Psoas muscle (tissue), 8 donors: Measurements from ENCODE around the gene SMARCB1. TPM values are rescaled to one million over a fixed set of nuclear protein-coding genes. Genes with fewer than 3 reads are reported as not detected.
A peak's percentile ranks its signal among the peaks of the same experiment; 100 is the strongest.

ENCODE experiments used
- ATAC-seq, 4 donors: fragments of 200-7000 bp; cut with Tn5 transposase; one replicate each; pipeline ENCODE4 v1.9.1; 2020; ENCODE audit warnings: moderate library complexity in 3 of 4, mild to moderate bottlenecking in 2 of 4
- DNase-seq, 2 donors: peaks; one replicate each; pipeline ENCODE4 v3.0.0-alpha.2; 2020
- H3K27ac ChIP-seq: fragments of 200-600 bp; one replicate; pipeline ENCODE4 v1.8.0; 2022
- H3K27me3 ChIP-seq, 3 donors: fragments of 200-600 bp in 1 of 3; one replicate each; pipeline versions ENCODE4 v1.6.1 to v1.8.0; 2013 to 2022; ENCODE audit warnings: low read length in 2 of 3, mild to moderate bottlenecking in 2 of 3, moderate library complexity in 1 of 3; ENCODE audit not compliant: insufficient read depth in 3 of 3
- H3K36me3 ChIP-seq, 2 donors: fragments of 200-600 bp in 1 of 2; one replicate each; pipeline versions ENCODE4 v1.6.1 to v1.8.0; 2013 to 2022; ENCODE audit warnings: low read depth in 1 of 2, mild to moderate bottlenecking in 1 of 2, moderate library complexity in 1 of 2; ENCODE audit not compliant: insufficient read depth in 1 of 2
- H3K4me1 ChIP-seq: fragments of 200-600 bp; one replicate; pipeline ENCODE4 v1.8.0; 2022
- H3K4me3 ChIP-seq: fragments of 200-600 bp; one replicate; pipeline ENCODE4 v1.8.0; 2022; ENCODE audit warnings: mild to moderate bottlenecking
- H3K9me3 ChIP-seq: fragments of 200-600 bp; one replicate; pipeline ENCODE4 v1.8.0; 2022
- CTCF ChIP-seq: fragments of 200-600 bp; IDR thresholded peaks from one replicate; pipeline ENCODE4 v1.8.0; 2022; ENCODE audit warnings: antibody characterized with exemption
- WGBS, 3 donors: extraction: QIAGEN DNeasy Blood & Tissue Kit; methylation state at CpG; one replicate each; pipeline versions ENCODE4 v1.1.6 to v1.1.7; 2013; 5-methylcytosine and 5-hydroxymethylcytosine counted together
- intact Hi-C, 2 donors: fragments of 100-400 bp; cut with DNase I; formaldehyde crosslinking; loops; one replicate each; pipeline versions ENCODE4 v1.11.0 to v1.14.2; 2022
- polyA plus RNA-seq, 3 donors: library from polyadenylated mRNA; stranded (reverse); fragments of 200-250 nt; gene quantifications; one replicate each; pipeline ENCODE4 v1.2.3, GENCODE V29; 2013
- total RNA-seq, 4 donors: library from RNA; stranded (reverse); fragmentation: NEBNext Ultra II Directional in 2 of 4; extraction: Animal tissue kit (Norgen Biotek cat#: 25700) in 2 of 4; gene quantifications; one replicate each; pipeline versions ENCODE4 v1.2.1 to v1.2.4, GENCODE V29; 2021 to 2023
- donor health status: healthy with polysubstance abuse.
- donor health status: DM: no; HTN: no; CAD: no; lungs with moderate emphysema.
- donor health status: Bipolar disorder and iron deficiency.
- donor health status: healthy.
- donor health status: DM: yes; HTN: yes; CAD: no.
- donor health status: DM: no; HTN: no; CAD: no.
- donor health status: DM: no; HTN: no; CAD: no.
- donor health status: DM: yes; HTN: yes; CAD: no.

Gene SMARCB1
- total and polyA plus RNA-seq, 7 donors: 20.7 to 76.6 (median 38.4) TPM

GRCh38 chr22:23833911-23834317 lies 47.1 kb downstream of the SMARCB1 start:
- intact Hi-C loops: no loop called here
- no peak for TF ChIP-seq CTCF
- Histone ChIP-seq H3K4me1 (peaks cover 58% of the 10 kb centered on the region), H3K4me3 (no peak overlapping the region), H3K27ac (peak overlapping the region; percentile 80), H3K36me3 (peaks cover 0 to 23% of the 10 kb centered on the region in 2 donors), H3K27me3 (no peaks in the 10 kb centered on the region), H3K9me3 (no peaks in the 10 kb centered on the region)
- 55 to 67% (median 60%) methylated on average over 13 of the region's 13 CpGs for WGBS, 3 donors
- peak in 1 of 2 donors; percentile 59 for DNase-seq
- ATAC-seq: no peak

GRCh38 chr22:23834406-23834792 lies 47.6 kb downstream of the SMARCB1 start:
- WGBS, 3 donors: 59 to 70% (median 67%) methylated on average over 3 of the region's 3 CpGs
- Histone ChIP-seq H3K27me3 (no peaks in the 10 kb centered on the region), H3K36me3 (peaks cover 0 to 23% of the 10 kb centered on the region in 2 donors), H3K9me3 (no peaks in the 10 kb centered on the region), H3K4me1 (peaks cover 57% of the 10 kb centered on the region), H3K27ac (peak overlapping the region; percentile 80), H3K4me3 (no peak overlapping the region)
- DNase-seq (no peak), ATAC-seq (no peak)
- no peak for TF ChIP-seq CTCF
- intact Hi-C loops: no loop called here

- Histone ChIP-seq H3K27ac (peak overlapping the region; percentile 80), H3K36me3 (peaks cover 0 to 23% of the 10 kb centered on the region in 2 donors), H3K4me3 (peak overlapping the region; percentile 2), H3K9me3 (no peaks in the 10 kb centered on the region), H3K27me3 (no peaks in the 10 kb centered on the region), H3K4me1 (peaks cover 57% of the 10 kb centered on the region)
- ATAC-seq (peak; percentile 27 to 66 (median 55)), DNase-seq (peak; percentile 64 to 87)
- WGBS, 3 donors: 25 to 31% (median 26%) methylated on average over 10 of the region's 10 CpGs
- intact Hi-C loops: no loop called here
- no peak for TF ChIP-seq CTCF
These were observed 48.2 kb downstream of the SMARCB1 start for GRCh38 chr22:23834793-23835483.

- peak in 3 of 4 donors; percentile 9 to 47 (median 43) for ATAC-seq
- Histone ChIP-seq H3K9me3 (no peaks in the 10 kb centered on the region), H3K4me1 (peaks cover 62% of the 10 kb centered on the region), H3K27ac (peak overlapping the region; percentile 80), H3K27me3 (no peaks in the 10 kb centered on the region), H3K36me3 (peaks cover 0 to 23% of the 10 kb centered on the region in 2 donors), H3K4me3 (no peak overlapping the region)
- no peak for TF ChIP-seq CTCF
- WGBS, 3 donors: 26 to 40% (median 28%) methylated on average over 11 of the region's 11 CpGs
- intact Hi-C loops: no loop called here
- DNase-seq: peak in 1 of 2 donors; percentile 75
These were observed 48.8 kb downstream of the SMARCB1 start for GRCh38 chr22:23835484-23836144.
